HG02623 (cell line): ENCODE results near the gene PRM2.
"Not testable (repeated sequence)": the region's sequence is repeated elsewhere in the genome, so short reads cannot be mapped to it uniquely, and the experiment has no call there.

Experiments
- ATAC-seq: cut with Tn5 transposase; IDR thresholded peaks from one replicate; pipeline ENCODE4 v1.9.1; 2021; ENCODE audit warnings: moderate library complexity; ENCODE audit not compliant: unreplicated experiment

The PRM2 gene

GRCh38 chr16:11290102-11290893 is 14.0 kb upstream of the PRM2 start:
- ATAC-seq = no peak

GRCh38 chr16:11289696-11290095 is 13.4 kb upstream of the PRM2 start:
- not testable (repeated sequence) for ATAC-seq

GRCh38 chr16:11289202-11289601 is 12.9 kb upstream of the PRM2 start:
- no peak for ATAC-seq

- ATAC-seq = no peak
Measured at GRCh38 chr16:11285842-11286241, 9.6 kb upstream of the PRM2 start.

GRCh38 chr16:11283820-11284248 is 7.6 kb upstream of the PRM2 start:
- ATAC-seq = no peak

GRCh38 chr16:11280616-11281522 is 4.6 kb upstream of the PRM2 start, which contains the start of gene PRM1:
TSS of gene PRM1 (minus strand) at chr16:11281330. CDS start at chr16:11281238, 92 bp downstream.
- no peak for ATAC-seq

- ATAC-seq = no peak
Measured at GRCh38 chr16:11278681-11279628, 2.7 kb upstream of the PRM2 start.

GRCh38 chr16:11277607-11278337 is 1.5 kb upstream of the PRM2 start:
- no peak for ATAC-seq

GRCh38 chr16:11276896-11277593 is 765 bp upstream of the PRM2 start:
- ATAC-seq = no peak

- no peak for ATAC-seq
Measured at GRCh38 chr16:11274964-11275363, 1.3 kb downstream of the PRM2 start.

- ATAC-seq = no peak
Measured at GRCh38 chr16:11273721-11274324, 2.5 kb downstream of the PRM2 start.

GRCh38 chr16:11272921-11273720 is 3.2 kb downstream of the PRM2 start, which contains the start of gene PRM3:
TSS of gene PRM3 (minus strand) at chr16:11273629. CDS start at chr16:11273595, 34 bp downstream.
- no peak for ATAC-seq

- no peak for ATAC-seq
Measured at GRCh38 chr16:11272484-11272883, 3.8 kb downstream of the PRM2 start.

- ATAC-seq = no peak
Measured at GRCh38 chr16:11271610-11272009, 4.7 kb downstream of the PRM2 start.

GRCh38 chr16:11270602-11271162 is 5.6 kb downstream of the PRM2 start:
- ATAC-seq = no peak

- no peak for ATAC-seq
Measured at GRCh38 chr16:11268921-11269375, 7.3 kb downstream of the PRM2 start, which contains the start of gene TNP2. TSS of gene TNP2 (minus strand) at chr16:11269325. CDS start at chr16:11269262, 63 bp downstream.

- no peak for ATAC-seq
Measured at GRCh38 chr16:11265124-11265523, 11.2 kb downstream of the PRM2 start.
